Effector CD4-positive, alpha-beta T cell (primary cell): ENCODE results near the gene IGFN1.
"Not testable (repeated sequence)": the region's sequence is repeated elsewhere in the genome, so short reads cannot be mapped to it uniquely, and the experiment has no call there.

ENCODE experiments used
- DNase-seq: peaks from one replicate; pipeline ENCODE4 v3.0.0-alpha.2; 2020

IGFN1 gene

GRCh38 chr1:201251411-201251810 is 60.8 kb downstream of the IGFN1 start:
- no peak for DNase-seq

- DNase-seq, result no peak
Observed at GRCh38 chr1:201251851-201252430, 61.3 kb downstream of the IGFN1 start.

GRCh38 chr1:201252944-201253371 is 62.3 kb downstream of the IGFN1 start:
- DNase-seq, result no peak

- no peak for DNase-seq
Observed at GRCh38 chr1:201253411-201253810, 62.8 kb downstream of the IGFN1 start.

- DNase-seq, result no peak
Observed at GRCh38 chr1:201253906-201254624, 63.4 kb downstream of the IGFN1 start.

- peak; percentile 47 for DNase-seq
Observed at GRCh38 chr1:201254625-201255478, 64.2 kb downstream of the IGFN1 start.

- no peak for DNase-seq
Observed at GRCh38 chr1:201255479-201256362, 65.1 kb downstream of the IGFN1 start.

- DNase-seq, result not testable (repeated sequence)
Observed at GRCh38 chr1:201258132-201258531, 67.5 kb downstream of the IGFN1 start.

- no peak for DNase-seq
Observed at GRCh38 chr1:201258763-201259230, 68.2 kb downstream of the IGFN1 start.

- no peak for DNase-seq
Observed at GRCh38 chr1:201259476-201260235, 69.0 kb downstream of the IGFN1 start.

- no peak for DNase-seq
Observed at GRCh38 chr1:201260236-201260590, 69.6 kb downstream of the IGFN1 start.

GRCh38 chr1:201260648-201261311 is 70.2 kb downstream of the IGFN1 start:
- no peak for DNase-seq

GRCh38 chr1:201261771-201262547 is 71.3 kb downstream of the IGFN1 start:
- no peak for DNase-seq

- DNase-seq, result no peak
Observed at GRCh38 chr1:201262963-201263608, 72.5 kb downstream of the IGFN1 start.

- no peak for DNase-seq
Observed at GRCh38 chr1:201264072-201264471, 73.4 kb downstream of the IGFN1 start.

- DNase-seq, result no peak
Observed at GRCh38 chr1:201264554-201264953, 73.9 kb downstream of the IGFN1 start.

GRCh38 chr1:201265756-201266155 is 75.1 kb downstream of the IGFN1 start:
- no peak for DNase-seq

GRCh38 chr1:201266276-201266675 is 75.7 kb downstream of the IGFN1 start:
- DNase-seq, result no peak

- no peak for DNase-seq
Observed at GRCh38 chr1:201266774-201267173, 76.2 kb downstream of the IGFN1 start.
